Measurements from ENCODE around the gene S100B.

Gene S100B

GRCh38 chr21:46559291-46559983 lies 45.4 kb downstream of the S100B start:
- ATAC-seq (ENCODE audit: low read depth) (no peak), DNase-seq (ENCODE audit: low spot score) (no peak)
- Histone ChIP-seq H3K4me1 (ENCODE audit: insufficient read depth, poor library complexity, severe bottlenecking) (no peaks in the 10 kb centered on the region), H3K9me3 (ENCODE audit: severe bottlenecking) (no peaks in the 10 kb centered on the region), H3K4me3 (ENCODE audit: severe bottlenecking) (no peak overlapping the region), H3K27ac (ENCODE audit: poor library complexity, severe bottlenecking) (no peak overlapping the region), H3K36me3 (ENCODE audit: low read depth) (peaks cover 74% of the 10 kb centered on the region), H3K27me3 (ENCODE audit: insufficient read depth, poor library complexity, severe bottlenecking) (no peaks in the 10 kb centered on the region)
- TF ChIP-seq CTCF (IDR thresholded peaks at IDR 0.05; ENCODE audit: poor library complexity, severe bottlenecking): no peak

- Histone ChIP-seq H3K9me3 (ENCODE audit: severe bottlenecking) (no peaks in the 10 kb centered on the region), H3K4me1 (ENCODE audit: insufficient read depth, poor library complexity, severe bottlenecking) (no peaks in the 10 kb centered on the region), H3K36me3 (ENCODE audit: low read depth) (peaks cover 59% of the 10 kb centered on the region), H3K27me3 (ENCODE audit: insufficient read depth, poor library complexity, severe bottlenecking) (no peaks in the 10 kb centered on the region), H3K4me3 (ENCODE audit: severe bottlenecking) (no peak overlapping the region), H3K27ac (ENCODE audit: poor library complexity, severe bottlenecking) (no peak overlapping the region)
- TF ChIP-seq CTCF (IDR thresholded peaks at IDR 0.05; ENCODE audit: poor library complexity, severe bottlenecking): no peak
- DNase-seq (ENCODE audit: low spot score) (no peak), ATAC-seq (ENCODE audit: low read depth) (no peak)
Measured at GRCh38 chr21:46557919-46558392, 46.9 kb downstream of the S100B start.

GRCh38 chr21:46557469-46557868 lies 47.4 kb downstream of the S100B start:
- H3K4me1 ChIP-seq (ENCODE audit: insufficient read depth, poor library complexity, severe bottlenecking): no peaks in the 10 kb centered on the region
- H3K27me3 ChIP-seq (ENCODE audit: insufficient read depth, poor library complexity, severe bottlenecking): no peaks in the 10 kb centered on the region
- ATAC-seq (ENCODE audit: low read depth): no peak; the same call in 2 of the 3 replicates
- TF ChIP-seq CTCF (IDR thresholded peaks at IDR 0.05; ENCODE audit: poor library complexity, severe bottlenecking): no peak
- DNase-seq (ENCODE audit: low spot score): no peak
- peaks cover 56% of the 10 kb centered on the region for H3K36me3 ChIP-seq (ENCODE audit: low read depth)
- H3K9me3 ChIP-seq (ENCODE audit: severe bottlenecking): no peaks in the 10 kb centered on the region
- no peak overlapping the region for H3K4me3 ChIP-seq (ENCODE audit: severe bottlenecking)
- H3K27ac ChIP-seq (ENCODE audit: poor library complexity, severe bottlenecking): no peak overlapping the region

GRCh38 chr21:46556802-46557201 lies 48.1 kb downstream of the S100B start:
- no peak for ATAC-seq (ENCODE audit: low read depth)
- Histone ChIP-seq H3K36me3 (ENCODE audit: low read depth) (peaks cover 56% of the 10 kb centered on the region), H3K27me3 (ENCODE audit: insufficient read depth, poor library complexity, severe bottlenecking) (no peaks in the 10 kb centered on the region), H3K9me3 (ENCODE audit: severe bottlenecking) (no peaks in the 10 kb centered on the region), H3K27ac (ENCODE audit: poor library complexity, severe bottlenecking) (no peak overlapping the region), H3K4me1 (ENCODE audit: insufficient read depth, poor library complexity, severe bottlenecking) (no peaks in the 10 kb centered on the region), H3K4me3 (ENCODE audit: severe bottlenecking) (no peak overlapping the region)
- TF ChIP-seq CTCF (IDR thresholded peaks at IDR 0.05; ENCODE audit: poor library complexity, severe bottlenecking): no peak
- DNase-seq (ENCODE audit: low spot score): no peak

- Histone ChIP-seq H3K36me3 (ENCODE audit: low read depth) (peaks cover 55% of the 10 kb centered on the region), H3K4me1 (ENCODE audit: insufficient read depth, poor library complexity, severe bottlenecking) (no peaks in the 10 kb centered on the region), H3K27me3 (ENCODE audit: insufficient read depth, poor library complexity, severe bottlenecking) (no peaks in the 10 kb centered on the region), H3K27ac (ENCODE audit: poor library complexity, severe bottlenecking) (no peak overlapping the region), H3K9me3 (ENCODE audit: severe bottlenecking) (no peaks in the 10 kb centered on the region), H3K4me3 (ENCODE audit: severe bottlenecking) (no peak overlapping the region)
- TF ChIP-seq CTCF (IDR thresholded peaks at IDR 0.05; ENCODE audit: poor library complexity, severe bottlenecking): no peak
- DNase-seq (ENCODE audit: low spot score) (no peak), ATAC-seq (ENCODE audit: low read depth) (no peak)
Measured at GRCh38 chr21:46555678-46556077, 49.2 kb downstream of the S100B start.
